ENCODE measurements around the gene FGF8. TPM values are rescaled to one million over a fixed set of nuclear protein-coding genes. Genes with fewer than 3 reads are reported as not detected.

FGF8 gene
- total and polyA plus RNA-seq, 4 donors: 0.42 TPM; not detected in 3

- WGBS: 91% methylated on average over 19 of the region's 19 CpGs
- no peak for DNase-seq (ENCODE audit: low spot score)
- Histone ChIP-seq H3K27ac (ENCODE audit: low read depth in 1 of 2, low read length in 2 of 2) (no peak overlapping the region), H3K4me1 (ENCODE audit: control insufficient read depth in 4 of 4, insufficient read depth in 4 of 4, low read length in 3 of 4) (no peaks in the 10 kb centered on the region), H3K4me3 (ENCODE audit: low read depth in 1 of 3, low read length in 3 of 3) (no peak overlapping the region), H3K9ac (ENCODE audit: low read depth in 1 of 2, low read length in 2 of 2) (no peak overlapping the region), H3K9me3 (ENCODE audit: control insufficient read depth in 4 of 4, low read length in 3 of 4) (no peaks in the 10 kb centered on the region), H3K27me3 (ENCODE audit: control insufficient read depth in 4 of 4, insufficient read depth in 4 of 4, low read length in 3 of 4) (no peaks in the 10 kb centered on the region), H3K36me3 (ENCODE audit: control insufficient read depth in 4 of 4, insufficient read depth in 3 of 4, low read depth in 1 of 4, low read length in 3 of 4) (no peaks in the 10 kb centered on the region)
- TF ChIP-seq TAF1 (conservative IDR thresholded peaks at IDR 0.05): no peak
- TF ChIP-seq FOXA1 (IDR thresholded peaks at IDR 0.05): no peak
- no peak for TF ChIP-seq ATF3 (IDR thresholded peaks at IDR 0.05)
- no peak for TF ChIP-seq NR2F2 (IDR thresholded peaks at IDR 0.05)
- no peak for TF ChIP-seq RXRA (IDR thresholded peaks at IDR 0.05)
- TF ChIP-seq FOXA2 (IDR thresholded peaks at IDR 0.05): no peak
- no peak for TF ChIP-seq ZBTB33 (IDR thresholded peaks at IDR 0.05)
These were observed 26.6 kb downstream of the FGF8 start for GRCh38 chr10:101749047-101750016.

- Histone ChIP-seq H3K27ac (ENCODE audit: low read depth in 1 of 2, low read length in 2 of 2) (no peak overlapping the region), H3K9me3 (ENCODE audit: control insufficient read depth in 4 of 4, low read length in 3 of 4) (no peaks in the 10 kb centered on the region), H3K36me3 (ENCODE audit: control insufficient read depth in 4 of 4, insufficient read depth in 3 of 4, low read depth in 1 of 4, low read length in 3 of 4) (no peaks in the 10 kb centered on the region)
These were observed 27.4 kb downstream of the FGF8 start for GRCh38 chr10:101748496-101748895.

More at GRCh38 chr10:101748496-101748895, 27.4 kb downstream of the FGF8 start:
- no peak for TF ChIP-seq FOXA2 (IDR thresholded peaks at IDR 0.05)
- no peak for TF ChIP-seq TAF1 (conservative IDR thresholded peaks at IDR 0.05)
- TF ChIP-seq RAD21 (IDR thresholded peaks at IDR 0.05): no peak
- TF ChIP-seq CTCF (IDR thresholded peaks at IDR 0.05; ENCODE audit: low read depth, low read length, missing input control): no peak
- no peak for TF ChIP-seq MAX (IDR thresholded peaks at IDR 0.05)
- no peak for TF ChIP-seq EGR1 (IDR thresholded peaks at IDR 0.05; ENCODE audit: low read depth in 2 of 2)
- no peak for TF ChIP-seq HNF4A (conservative IDR thresholded peaks at IDR 0.05)
- TF ChIP-seq HNF4G (IDR thresholded peaks at IDR 0.05): no peak
- no peak for TF ChIP-seq NR2F2 (IDR thresholded peaks at IDR 0.05)
- TF ChIP-seq FOXA1 (IDR thresholded peaks at IDR 0.05): no peak
- TF ChIP-seq GABPA (IDR thresholded peaks at IDR 0.05 in 1 of 2, conservative IDR thresholded peaks at IDR 0.05 in 1 of 2): no peak
- TF ChIP-seq RXRA (IDR thresholded peaks at IDR 0.05): no peak
- TF ChIP-seq ZBTB33 (IDR thresholded peaks at IDR 0.05): no peak
- no peak for TF ChIP-seq ATF3 (IDR thresholded peaks at IDR 0.05)
- TF ChIP-seq YY1 (IDR thresholded peaks at IDR 0.05): no peak
- no peak for TF ChIP-seq JUND (IDR thresholded peaks at IDR 0.05)
- DNase-seq (ENCODE audit: low spot score): no peak
- Histone ChIP-seq H3K4me3 (ENCODE audit: low read depth in 1 of 3, low read length in 3 of 3) (no peak overlapping the region), H3K9ac (ENCODE audit: low read depth in 1 of 2, low read length in 2 of 2) (no peak overlapping the region), H3K27me3 (ENCODE audit: control insufficient read depth in 4 of 4, insufficient read depth in 4 of 4, low read length in 3 of 4) (no peaks in the 10 kb centered on the region), H3K4me1 (ENCODE audit: control insufficient read depth in 4 of 4, insufficient read depth in 4 of 4, low read length in 3 of 4) (no peaks in the 10 kb centered on the region)
- 80% methylated on average over 3 of the region's 3 CpGs for WGBS

Measured in liver (tissue), 9 donors.